ENCODE data around the gene TNRC18. TPM values are rescaled to one million over a fixed set of nuclear protein-coding genes. Genes with fewer than 3 reads are reported as not detected.

The TNRC18 gene
- total and polyA plus RNA-seq, 2 experiments from 2014 or later = 18.1 to 52.8 TPM

DNA sequence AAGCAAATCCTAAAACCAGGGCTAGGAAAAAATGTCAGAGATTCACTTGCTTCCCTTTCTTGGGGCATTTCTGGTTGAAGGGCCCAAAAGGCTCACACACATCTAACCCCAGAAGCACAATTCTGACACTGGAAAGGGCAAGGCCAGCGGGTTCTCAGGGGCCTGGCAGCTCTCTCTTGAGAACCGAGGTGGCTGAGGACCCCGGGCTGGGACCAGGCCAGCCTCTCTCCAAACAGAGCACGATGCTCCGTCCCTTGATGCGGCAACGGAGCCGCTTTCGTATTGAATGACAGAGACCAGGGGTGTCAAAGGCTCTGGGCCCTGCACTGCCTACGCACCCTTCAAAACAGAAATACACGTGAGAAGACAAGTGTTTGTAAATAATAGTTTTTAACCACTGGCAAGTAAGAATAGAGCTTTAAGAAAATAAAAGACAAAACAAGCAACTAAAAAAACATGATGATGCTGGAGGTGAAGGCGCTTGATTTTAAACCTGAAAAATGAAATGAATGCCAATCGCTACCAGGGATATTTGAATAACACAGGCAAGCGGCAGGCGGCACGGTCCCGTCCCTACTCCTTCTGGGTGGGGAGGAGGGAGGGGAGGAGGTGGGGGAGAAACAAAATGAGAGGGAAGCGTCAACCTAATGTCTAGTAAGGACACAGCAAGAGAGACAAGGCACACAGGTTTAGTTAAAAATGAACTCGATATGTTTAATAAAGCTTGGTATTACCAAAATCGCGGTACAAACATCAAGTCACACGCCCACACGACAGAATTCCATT lies 72.8 kb downstream of the TNRC18 start:
- no peak overlapping the region for H2AFZ ChIP-seq
- H4K20me1 ChIP-seq (ENCODE audit: insufficient read depth, poor library complexity, severe bottlenecking) = peaks cover 76% of the 10 kb centered on the region
- H3K27me3 ChIP-seq = no peaks in the 10 kb centered on the region
- no peak for DNase-seq (ENCODE audit: low spot score)
- H3K4me2 ChIP-seq = no peak overlapping the region
- 83% methylated on average over 22 of the region's 23 CpGs for WGBS (ENCODE audit: low lambda C conversion rate, missing lambda C conversion rate)
- H3K4me1 ChIP-seq (ENCODE audit: insufficient read depth) = peaks cover 23% of the 10 kb centered on the region
- H3K9me2 ChIP-seq (replicated peaks; ENCODE audit: insufficient read depth) = no peaks in the 10 kb centered on the region
- no peak overlapping the region for H3K27ac ChIP-seq
- no peaks in the 10 kb centered on the region for H3K36me3 ChIP-seq (replicated peaks; ENCODE audit: insufficient read depth, low read depth)
- no peak for TF ChIP-seq EZH2 (IDR thresholded peaks at IDR 0.05; ENCODE audit: borderline replicate concordance)
- H3K9me3 ChIP-seq (ENCODE audit: low read depth) = no peaks in the 10 kb centered on the region
- peaks cover 83% of the 10 kb centered on the region for H3K79me2 ChIP-seq
- no peak overlapping the region for H3K4me3 ChIP-seq

DNA sequence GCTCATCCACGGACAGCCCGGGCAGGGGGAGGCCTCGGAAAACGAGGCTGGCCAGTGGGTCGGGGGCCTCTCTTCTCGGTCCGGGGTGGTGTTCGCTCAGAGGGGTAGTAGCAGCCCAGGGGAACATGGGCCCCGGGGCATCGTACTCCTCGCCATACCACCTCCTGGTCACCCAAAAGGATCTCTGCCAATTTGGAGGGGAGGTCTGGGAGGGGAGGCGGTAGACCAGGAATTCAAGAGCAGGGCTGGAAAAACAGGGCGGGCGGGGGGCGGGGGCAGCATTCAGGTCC lies 73.5 kb downstream of the TNRC18 start:
- H3K4me2 ChIP-seq = no peak overlapping the region
- TF ChIP-seq EZH2 (IDR thresholded peaks at IDR 0.05; ENCODE audit: borderline replicate concordance) (no peak), EZH2phosphoT487 (IDR thresholded peaks at IDR 0.05; ENCODE audit: low read depth, severe bottlenecking, unreplicated experiment) (no peak)
- TF ChIP-seq, protein P1, sequence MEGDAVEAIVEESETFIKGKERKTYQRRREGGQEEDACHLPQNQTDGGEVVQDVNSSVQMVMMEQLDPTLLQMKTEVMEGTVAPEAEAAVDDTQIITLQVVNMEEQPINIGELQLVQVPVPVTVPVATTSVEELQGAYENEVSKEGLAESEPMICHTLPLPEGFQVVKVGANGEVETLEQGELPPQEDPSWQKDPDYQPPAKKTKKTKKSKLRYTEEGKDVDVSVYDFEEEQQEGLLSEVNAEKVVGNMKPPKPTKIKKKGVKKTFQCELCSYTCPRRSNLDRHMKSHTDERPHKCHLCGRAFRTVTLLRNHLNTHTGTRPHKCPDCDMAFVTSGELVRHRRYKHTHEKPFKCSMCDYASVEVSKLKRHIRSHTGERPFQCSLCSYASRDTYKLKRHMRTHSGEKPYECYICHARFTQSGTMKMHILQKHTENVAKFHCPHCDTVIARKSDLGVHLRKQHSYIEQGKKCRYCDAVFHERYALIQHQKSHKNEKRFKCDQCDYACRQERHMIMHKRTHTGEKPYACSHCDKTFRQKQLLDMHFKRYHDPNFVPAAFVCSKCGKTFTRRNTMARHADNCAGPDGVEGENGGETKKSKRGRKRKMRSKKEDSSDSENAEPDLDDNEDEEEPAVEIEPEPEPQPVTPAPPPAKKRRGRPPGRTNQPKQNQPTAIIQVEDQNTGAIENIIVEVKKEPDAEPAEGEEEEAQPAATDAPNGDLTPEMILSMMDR (IDR thresholded peaks at IDR 0.05; ENCODE audit: poor library complexity) = no peak
- H3K27ac ChIP-seq = no peak overlapping the region
- H3K9me2 ChIP-seq (replicated peaks; ENCODE audit: insufficient read depth) = no peaks in the 10 kb centered on the region
- no peak overlapping the region for H3K4me3 ChIP-seq
- no peaks in the 10 kb centered on the region for H3K27me3 ChIP-seq
- no peak overlapping the region for H2AFZ ChIP-seq
- WGBS (ENCODE audit: low lambda C conversion rate, missing lambda C conversion rate) = 85% methylated on average over 4 of the region's 15 CpGs
- peaks cover 76% of the 10 kb centered on the region for H3K79me2 ChIP-seq
- peaks cover 16% of the 10 kb centered on the region for H3K4me1 ChIP-seq (ENCODE audit: insufficient read depth)
- peaks cover 69% of the 10 kb centered on the region for H4K20me1 ChIP-seq (ENCODE audit: insufficient read depth, poor library complexity, severe bottlenecking)
- no peaks in the 10 kb centered on the region for H3K9me3 ChIP-seq (ENCODE audit: low read depth)
- no peak for DNase-seq (ENCODE audit: low spot score)
- H3K36me3 ChIP-seq (replicated peaks; ENCODE audit: insufficient read depth, low read depth) = no peaks in the 10 kb centered on the region

DNA sequence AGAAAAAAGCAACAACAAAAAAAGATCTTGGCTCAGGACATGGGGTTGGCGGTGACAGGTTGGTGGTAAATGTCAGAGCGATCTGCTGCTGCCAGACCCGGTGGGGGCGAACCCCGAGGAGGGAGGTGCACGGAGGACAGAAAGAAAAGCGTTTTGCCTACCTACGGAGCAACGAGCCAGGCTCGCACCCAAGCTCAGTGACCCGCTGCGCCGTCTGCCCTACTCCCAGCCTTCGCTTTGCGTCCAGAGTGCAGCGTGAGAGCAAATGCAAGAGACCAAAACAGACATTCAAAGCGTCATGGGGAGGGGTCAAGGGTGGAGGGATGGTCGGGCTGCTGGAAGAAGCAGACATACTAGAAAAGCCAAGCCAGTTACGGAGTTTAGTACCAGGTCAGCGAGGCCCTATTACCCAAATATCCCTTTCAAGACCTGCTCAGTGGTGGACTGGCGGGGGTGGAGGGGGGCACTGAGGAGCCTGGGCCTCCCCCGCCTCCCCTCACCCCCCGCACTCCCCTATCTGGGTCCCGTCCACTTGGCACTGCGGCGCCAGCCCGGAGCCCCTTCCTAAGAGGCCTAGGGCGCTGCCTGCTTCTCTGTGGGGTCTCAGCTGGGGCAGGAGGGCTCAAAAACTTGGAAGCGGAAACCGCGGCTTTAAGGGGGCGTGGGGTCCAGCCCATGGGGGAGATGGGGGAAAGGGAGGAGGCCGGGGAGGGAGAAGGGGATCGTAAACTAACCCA lies 74.0 kb downstream of the TNRC18 start:
- Histone ChIP-seq H3K27ac (no peak overlapping the region), H4K20me1 (ENCODE audit: insufficient read depth, poor library complexity, severe bottlenecking) (peaks cover 64% of the 10 kb centered on the region)

More for the DNA sequence above, 74.0 kb downstream of the TNRC18 start:
- H2AFZ ChIP-seq = no peak overlapping the region
- H3K27me3 ChIP-seq = no peaks in the 10 kb centered on the region
- H3K79me2 ChIP-seq = peaks cover 73% of the 10 kb centered on the region
- peaks cover 13% of the 10 kb centered on the region for H3K4me1 ChIP-seq (ENCODE audit: insufficient read depth)
- H3K9me3 ChIP-seq (ENCODE audit: low read depth) = no peaks in the 10 kb centered on the region
- no peaks in the 10 kb centered on the region for H3K9me2 ChIP-seq (replicated peaks; ENCODE audit: insufficient read depth)
- no peak overlapping the region for H3K4me3 ChIP-seq
- 80% methylated on average over 25 of the region's 34 CpGs for WGBS (ENCODE audit: low lambda C conversion rate, missing lambda C conversion rate)
- no peak overlapping the region for H3K4me2 ChIP-seq
- H3K36me3 ChIP-seq (replicated peaks; ENCODE audit: insufficient read depth, low read depth) = no peaks in the 10 kb centered on the region
- no peak for DNase-seq (ENCODE audit: low spot score)
- TF ChIP-seq EZH2 (IDR thresholded peaks at IDR 0.05; ENCODE audit: borderline replicate concordance) = no peak
- TF ChIP-seq, protein P1 (IDR thresholded peaks at IDR 0.05; ENCODE audit: poor library complexity) = no peak
- no peak for TF ChIP-seq EZH2phosphoT487 (IDR thresholded peaks at IDR 0.05; ENCODE audit: low read depth, severe bottlenecking, unreplicated experiment)
